ENCODE data around the gene BRAT1.

- TF ChIP-seq CTCF (IDR thresholded peaks at IDR 0.05) (no peak), NFYB (CRISPR knock-in tag; conservative IDR thresholded peaks at IDR 0.05; ENCODE audit: low read depth) (no peak), ZSCAN18 (CRISPR knock-in tag; IDR thresholded peaks at IDR 0.05) (no peak)
Observed at GRCh38 chr7:2566348-2566889, 11.1 kb upstream of the BRAT1 start.

Measured in WTC11 (cell line).